Neural crest cell (in vitro differentiated cells): ENCODE data around the gene NFS1. TPM values are rescaled to one million over a fixed set of nuclear protein-coding genes. Genes with fewer than 3 reads are reported as not detected.

Experiments used
- DNase-seq: peaks from one replicate; pipeline ENCODE4 v3.0.0; 2021; ENCODE audit warnings: low read depth, mixed read lengths, low spot score
- H3K27ac Mint-ChIP-seq: one replicate; pipeline ENCODE4 v1.8.0; 2021; ENCODE audit warnings: mild to moderate bottlenecking, mixed read lengths; ENCODE audit not compliant: unreplicated experiment
- H3K27me3 Mint-ChIP-seq: 2 replicates; pipeline ENCODE4 v1.8.0; 2021; ENCODE audit warnings: low read depth, mild to moderate bottlenecking, mixed read lengths
- H3K36me3 Mint-ChIP-seq: 2 replicates; pipeline ENCODE4 v1.8.0; 2021; ENCODE audit warnings: low read depth, mild to moderate bottlenecking, mixed read lengths
- H3K4me1 Mint-ChIP-seq: 2 replicates; pipeline ENCODE4 v1.8.0; 2021; ENCODE audit warnings: mixed read lengths
- H3K4me3 Mint-ChIP-seq: one replicate; pipeline ENCODE4 v1.8.0; 2021; ENCODE audit warnings: mild to moderate bottlenecking, mixed read lengths
- H3K9me3 Mint-ChIP-seq: 2 replicates; pipeline ENCODE4 v1.8.0; 2021; ENCODE audit warnings: mixed read lengths
- total RNA-seq: library from RNA; stranded (reverse); gene quantifications from 2 replicates; pipeline ENCODE4 v1.2.1, GENCODE V29; 2021
- TF ChIP-seq, protein P1 (sequence below): fragments of 200-600 bp; sonication (generic); conservative IDR thresholded peaks from 2 replicates; pipeline ENCODE4 v1.5.0; 2021; ENCODE audit warnings: antibody characterized with exemption, mild to moderate bottlenecking

NFS1 gene
- total RNA-seq, 1 donor from 2014 or later: 21.3 TPM

DNA sequence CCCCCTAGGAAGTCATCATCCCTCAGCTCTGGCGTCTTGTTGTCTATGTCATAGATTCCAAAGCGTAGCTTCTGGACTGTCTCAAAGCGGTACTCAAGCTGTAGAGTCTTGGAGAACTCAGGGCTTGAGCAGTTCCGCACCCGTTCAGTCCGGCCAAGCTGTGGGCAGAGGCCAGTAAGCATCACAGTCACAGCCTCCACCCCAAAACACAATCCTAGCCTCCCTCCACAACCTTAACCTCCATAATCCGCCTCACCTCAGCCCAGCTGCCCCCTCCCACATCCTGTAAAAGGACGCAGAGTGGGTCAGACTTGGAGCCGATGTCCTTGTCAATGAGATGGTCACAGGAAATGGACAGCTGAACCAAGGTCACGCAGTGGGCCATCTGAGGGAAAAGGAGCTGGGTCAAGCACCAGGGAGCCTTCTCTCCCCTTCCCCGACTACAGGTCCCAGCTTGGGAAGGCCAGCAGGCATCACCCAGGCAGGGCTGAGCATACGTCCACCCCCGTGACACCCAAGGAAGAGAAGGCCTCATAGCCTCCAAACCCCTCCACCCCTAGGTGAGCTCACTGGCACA is 66.5 kb downstream of the NFS1 start:
- TF ChIP-seq, protein P1, sequence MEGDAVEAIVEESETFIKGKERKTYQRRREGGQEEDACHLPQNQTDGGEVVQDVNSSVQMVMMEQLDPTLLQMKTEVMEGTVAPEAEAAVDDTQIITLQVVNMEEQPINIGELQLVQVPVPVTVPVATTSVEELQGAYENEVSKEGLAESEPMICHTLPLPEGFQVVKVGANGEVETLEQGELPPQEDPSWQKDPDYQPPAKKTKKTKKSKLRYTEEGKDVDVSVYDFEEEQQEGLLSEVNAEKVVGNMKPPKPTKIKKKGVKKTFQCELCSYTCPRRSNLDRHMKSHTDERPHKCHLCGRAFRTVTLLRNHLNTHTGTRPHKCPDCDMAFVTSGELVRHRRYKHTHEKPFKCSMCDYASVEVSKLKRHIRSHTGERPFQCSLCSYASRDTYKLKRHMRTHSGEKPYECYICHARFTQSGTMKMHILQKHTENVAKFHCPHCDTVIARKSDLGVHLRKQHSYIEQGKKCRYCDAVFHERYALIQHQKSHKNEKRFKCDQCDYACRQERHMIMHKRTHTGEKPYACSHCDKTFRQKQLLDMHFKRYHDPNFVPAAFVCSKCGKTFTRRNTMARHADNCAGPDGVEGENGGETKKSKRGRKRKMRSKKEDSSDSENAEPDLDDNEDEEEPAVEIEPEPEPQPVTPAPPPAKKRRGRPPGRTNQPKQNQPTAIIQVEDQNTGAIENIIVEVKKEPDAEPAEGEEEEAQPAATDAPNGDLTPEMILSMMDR: no peak
- Mint-ChIP-seq H3K9me3 (no peaks in the 10 kb centered on the region), H3K4me1 (no peaks in the 10 kb centered on the region), H3K4me3 (no peak overlapping the region), H3K27ac (no peak overlapping the region), H3K36me3 (peaks cover 12% of the 10 kb centered on the region), H3K27me3 (no peaks in the 10 kb centered on the region)
- DNase-seq: no peak

GRCh38 chr20:35630636-35631035 is 68.5 kb downstream of the NFS1 start:
- no peaks in the 10 kb centered on the region for H3K4me1 Mint-ChIP-seq
- no peaks in the 10 kb centered on the region for H3K9me3 Mint-ChIP-seq
- TF ChIP-seq, protein P1: no peak
- H3K4me3 Mint-ChIP-seq: no peak overlapping the region
- H3K27me3 Mint-ChIP-seq: no peaks in the 10 kb centered on the region
- DNase-seq: no peak
- peaks cover 27% of the 10 kb centered on the region for H3K36me3 Mint-ChIP-seq
- no peak overlapping the region for H3K27ac Mint-ChIP-seq

DNA sequence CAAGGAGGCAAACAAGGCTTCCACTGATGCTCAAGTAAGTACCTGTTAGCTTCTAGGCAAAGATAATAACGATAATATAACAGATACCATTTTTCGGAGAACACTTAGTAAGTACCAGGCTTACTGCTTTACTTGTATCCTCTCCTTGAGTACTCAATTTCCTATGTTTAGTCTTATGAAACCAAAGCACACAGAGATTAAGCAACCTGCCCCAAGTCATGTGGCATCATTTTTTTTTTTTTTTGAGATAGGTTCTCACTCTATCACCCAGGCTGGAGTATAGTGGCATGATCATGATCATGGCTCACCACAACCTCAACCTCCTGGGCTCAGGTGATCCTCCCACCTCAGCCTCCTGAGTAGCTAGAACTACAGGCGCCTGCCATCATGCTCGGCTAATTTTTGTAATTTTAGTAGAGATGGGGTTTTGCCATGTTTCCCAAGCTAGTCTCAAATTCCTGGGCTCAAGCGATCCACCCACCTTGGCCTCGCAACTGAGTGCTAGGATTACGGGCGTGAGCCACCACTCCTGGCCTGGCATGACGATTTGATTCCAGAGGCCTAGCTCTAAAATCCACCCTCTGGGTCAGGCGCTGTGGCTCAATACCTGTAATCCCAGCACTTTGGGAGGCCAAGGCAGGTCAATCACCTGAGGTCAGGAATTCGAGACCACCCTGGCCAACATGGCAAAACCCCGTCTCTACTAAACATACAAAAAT is 69.6 kb downstream of the NFS1 start:
- no peak for DNase-seq
- Mint-ChIP-seq H3K9me3 (no peaks in the 10 kb centered on the region), H3K4me3 (no peak overlapping the region), H3K27ac (no peak overlapping the region), H3K27me3 (no peaks in the 10 kb centered on the region), H3K4me1 (no peaks in the 10 kb centered on the region), H3K36me3 (peaks cover 30% of the 10 kb centered on the region)
- TF ChIP-seq, protein P1: no peak

DNA sequence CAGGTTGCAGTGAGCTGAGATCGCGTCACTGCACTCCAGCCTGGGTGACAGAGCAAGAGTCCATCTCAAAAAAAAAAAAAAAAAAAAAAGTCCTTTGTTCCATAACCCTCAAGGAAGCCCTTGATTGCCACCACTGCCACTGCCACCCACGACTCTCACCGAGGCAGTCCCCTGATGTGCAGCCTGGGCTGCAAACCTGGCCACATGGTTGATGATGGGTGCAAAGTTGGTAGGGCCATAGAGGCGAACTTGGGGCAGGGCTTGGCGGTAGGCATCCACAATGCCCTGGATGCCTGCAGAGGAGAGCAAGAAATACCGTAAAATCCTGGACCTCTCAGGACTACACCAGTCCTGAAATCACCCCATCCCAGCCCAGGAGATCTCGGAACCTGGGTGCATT is 72.0 kb downstream of the NFS1 start:
- no peaks in the 10 kb centered on the region for H3K9me3 Mint-ChIP-seq
- no peak for DNase-seq
- H3K4me3 Mint-ChIP-seq: no peak overlapping the region
- no peaks in the 10 kb centered on the region for H3K27me3 Mint-ChIP-seq
- H3K4me1 Mint-ChIP-seq: no peaks in the 10 kb centered on the region
- TF ChIP-seq, protein P1: no peak
- H3K27ac Mint-ChIP-seq: no peak overlapping the region
- peaks cover 30% of the 10 kb centered on the region for H3K36me3 Mint-ChIP-seq

GRCh38 chr20:35626386-35627001 is 72.7 kb downstream of the NFS1 start:
- Mint-ChIP-seq H3K9me3 (no peaks in the 10 kb centered on the region), H3K27me3 (no peaks in the 10 kb centered on the region), H3K4me3 (no peak overlapping the region), H3K36me3 (peaks cover 34% of the 10 kb centered on the region), H3K27ac (no peak overlapping the region), H3K4me1 (no peaks in the 10 kb centered on the region)
- TF ChIP-seq, protein P1: no peak
- no peak for DNase-seq
